LNCaP clone FGC (cell line): Measurements from ENCODE around the gene SH2B2.
A peak's percentile ranks its signal among the peaks of the same experiment; 100 is the strongest.

Experiments
- DNase-seq: peaks from one replicate; pipeline ENCODE4 v3.0.0-alpha.2; 2011; ENCODE audit warnings: low read depth
- H3K4me3 ChIP-seq: 2 replicates; pipeline ENCODE4 v1.5.1; 2011; ENCODE audit warnings: mild to moderate bottlenecking, low read depth, low read length, control low read depth
- CTCF ChIP-seq: IDR thresholded peaks from 2 replicates; pipeline ENCODE4 v1.5.1; 2012; ENCODE audit warnings: mild to moderate bottlenecking; ENCODE audit not compliant: control insufficient read depth, insufficient read depth; ENCODE audit errors: extremely low read depth

SH2B2 gene

GRCh38 chr7:102287981-102288278 is 1.3 kb downstream of the SH2B2 start:
- peak overlapping the region; percentile 77 for H3K4me3 ChIP-seq
- TF ChIP-seq CTCF, result no peak
- no peak for DNase-seq

- peak overlapping the region; percentile 77 for H3K4me3 ChIP-seq
- TF ChIP-seq CTCF, result no peak
- DNase-seq, result no peak
These were observed 1.7 kb downstream of the SH2B2 start for GRCh38 chr7:102288285-102288930.

- no peak for DNase-seq
- no peak for TF ChIP-seq CTCF
- no peak overlapping the region for H3K4me3 ChIP-seq
These were observed 2.4 kb downstream of the SH2B2 start for GRCh38 chr7:102289057-102289456.

- no peak for DNase-seq
- TF ChIP-seq CTCF, result no peak
- no peak overlapping the region for H3K4me3 ChIP-seq
These were observed 4.6 kb downstream of the SH2B2 start for GRCh38 chr7:102291056-102291915.

GRCh38 chr7:102291916-102292267 is 5.2 kb downstream of the SH2B2 start:
- no peak for TF ChIP-seq CTCF
- DNase-seq, result no peak
- H3K4me3 ChIP-seq, result no peak overlapping the region

GRCh38 chr7:102292813-102293798 is 6.4 kb downstream of the SH2B2 start:
- H3K4me3 ChIP-seq, result no peak overlapping the region
- DNase-seq, result no peak
- TF ChIP-seq CTCF, result no peak
